Stimulated activated CD4-positive, alpha-beta T cell treated with anti-CD3 and anti-CD28 coated beads, Interleukin-12 subunit alpha, Interleukin-12 subunit beta, amount 100 ng/mL, for 4 hours (primary cell): ENCODE results near the gene CDC42BPG.
A peak's percentile ranks its signal among the peaks of the same experiment; 100 is the strongest.

Experiments
- DNase-seq: peaks from one replicate; pipeline ENCODE4 v3.0.0-alpha.2; 2020

Gene CDC42BPG

DNA sequence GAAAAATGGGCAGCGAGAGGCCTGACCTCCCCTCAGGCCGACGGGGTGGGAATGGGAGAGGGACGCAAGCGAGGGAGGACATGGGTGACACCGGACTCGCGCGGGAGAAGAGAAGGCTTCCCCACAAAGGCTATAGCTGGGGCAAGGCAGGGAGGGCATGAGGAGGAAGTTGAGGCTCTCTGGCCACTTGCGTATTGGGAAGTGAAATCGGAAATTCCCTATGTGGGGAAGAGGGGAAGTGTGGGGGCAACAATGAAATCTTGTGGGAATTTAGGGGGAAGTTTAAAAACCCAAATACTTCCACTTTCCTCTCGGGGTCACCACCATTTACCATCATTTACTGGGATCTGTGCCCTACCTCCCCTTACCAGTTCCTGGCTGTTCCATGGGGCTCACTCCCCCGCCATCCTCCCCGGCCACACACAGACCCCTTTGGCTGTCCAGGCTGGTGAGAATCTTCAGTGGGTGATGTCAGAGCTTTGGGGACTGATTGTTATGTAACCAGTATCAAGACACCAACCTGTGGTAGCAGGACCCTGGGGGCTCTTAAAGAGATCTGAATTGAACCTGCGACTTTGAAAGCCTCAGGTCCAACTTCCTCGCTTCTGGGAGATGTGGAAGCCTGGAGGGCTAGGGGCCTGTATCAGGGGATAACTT lies 34.9 kb upstream of the CDC42BPG start:
- no peak for DNase-seq

DNA sequence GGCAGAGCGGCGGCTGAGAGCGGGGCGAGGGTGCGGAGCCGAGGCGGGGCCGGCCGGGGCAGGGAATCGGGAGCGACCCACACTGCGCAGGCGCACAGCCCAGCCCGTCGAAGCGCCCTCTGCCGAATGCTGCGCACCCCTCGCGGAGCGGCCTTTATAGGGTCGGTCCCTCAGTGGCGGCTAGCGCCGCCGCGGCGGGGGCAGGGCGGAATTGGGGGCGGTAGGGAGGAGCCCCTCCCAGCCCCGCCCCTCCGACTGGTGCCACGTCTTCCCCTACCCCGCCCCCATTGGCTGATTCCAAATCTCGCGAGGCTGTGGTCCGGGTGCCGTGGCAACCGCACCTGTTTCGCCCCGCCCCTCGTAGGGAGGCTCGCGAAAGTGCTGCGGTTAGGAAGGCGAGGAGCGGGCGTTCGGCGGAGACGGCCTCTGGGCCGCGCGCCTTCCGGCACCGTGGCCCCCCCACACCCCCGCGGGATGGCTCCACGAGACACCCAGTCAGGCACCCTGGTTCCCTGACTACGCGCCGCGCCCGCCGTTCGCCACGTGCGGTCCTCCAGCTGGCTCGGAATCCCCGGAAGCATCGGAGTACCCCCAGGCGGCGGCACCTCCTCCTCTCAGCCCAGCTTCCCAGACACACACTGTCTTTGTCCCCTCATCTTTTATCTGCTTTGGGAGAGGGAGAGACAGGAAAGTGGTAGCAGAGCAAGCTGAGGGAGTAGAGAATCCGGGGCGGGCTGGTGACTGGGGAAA lies 34.2 kb upstream of the CDC42BPG start, which contains the start of gene EHD1:
TSS of gene EHD1 (minus strand) at position 128 of the 750 bp plus-strand sequence. CDS start 157 bp downstream, outside the sequence.
- DNase-seq, result peak; percentile 100

DNA sequence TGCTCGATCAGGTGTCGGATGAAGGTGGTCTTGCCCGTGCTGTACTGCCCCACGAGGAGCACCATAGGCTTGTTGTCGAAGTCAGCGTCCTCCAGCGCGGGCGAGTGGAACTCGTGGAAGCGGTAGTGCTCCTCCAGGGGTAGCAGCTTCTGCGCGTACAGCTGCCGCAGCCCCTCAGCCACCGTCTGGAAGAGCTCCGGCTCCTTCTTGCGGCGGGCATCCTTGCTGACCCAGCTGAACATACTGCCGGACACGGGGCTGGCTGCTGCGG lies 33.7 kb upstream of the CDC42BPG start:
- no peak for DNase-seq

DNA sequence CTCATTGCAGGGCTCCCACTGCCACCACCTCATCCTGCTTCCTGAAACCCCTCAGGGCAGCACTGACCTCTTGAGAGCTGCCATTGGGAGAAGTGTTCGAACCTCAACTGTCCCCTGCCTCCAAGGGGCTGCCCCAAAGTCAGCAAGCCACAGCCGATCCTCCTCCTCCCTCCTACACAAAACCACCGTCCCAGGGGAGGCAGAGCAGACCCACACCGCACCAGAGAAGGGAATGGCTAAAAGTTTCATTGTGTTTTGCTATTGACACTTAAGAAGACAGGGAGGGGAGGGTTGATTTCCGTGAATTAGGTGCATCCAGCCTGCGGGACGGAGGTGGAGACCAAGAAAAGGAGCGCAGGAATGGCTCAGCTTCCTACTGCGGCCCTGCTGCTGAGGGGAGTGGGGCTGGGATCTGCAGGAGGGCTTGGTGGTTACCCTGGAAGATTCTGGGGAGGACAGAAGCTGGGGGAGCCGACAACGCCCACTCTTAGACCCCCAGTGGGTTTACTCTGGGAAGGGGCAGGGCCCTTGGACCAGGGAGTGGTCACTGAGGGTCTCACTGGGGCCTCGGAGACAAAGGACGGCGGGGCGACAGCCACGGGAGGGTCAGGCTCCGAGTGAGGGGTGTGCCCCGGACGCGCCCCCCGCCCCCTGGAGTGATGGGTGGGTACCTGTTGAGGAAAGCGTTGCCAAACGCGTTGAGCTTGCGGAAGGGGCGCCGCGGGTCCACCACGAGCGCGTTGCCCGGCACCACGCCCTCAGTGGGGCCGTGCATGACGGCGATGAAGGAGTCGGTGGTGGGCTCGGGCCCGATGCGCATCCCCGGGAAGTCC lies 33.2 kb upstream of the CDC42BPG start:
- DNase-seq, result no peak

DNA sequence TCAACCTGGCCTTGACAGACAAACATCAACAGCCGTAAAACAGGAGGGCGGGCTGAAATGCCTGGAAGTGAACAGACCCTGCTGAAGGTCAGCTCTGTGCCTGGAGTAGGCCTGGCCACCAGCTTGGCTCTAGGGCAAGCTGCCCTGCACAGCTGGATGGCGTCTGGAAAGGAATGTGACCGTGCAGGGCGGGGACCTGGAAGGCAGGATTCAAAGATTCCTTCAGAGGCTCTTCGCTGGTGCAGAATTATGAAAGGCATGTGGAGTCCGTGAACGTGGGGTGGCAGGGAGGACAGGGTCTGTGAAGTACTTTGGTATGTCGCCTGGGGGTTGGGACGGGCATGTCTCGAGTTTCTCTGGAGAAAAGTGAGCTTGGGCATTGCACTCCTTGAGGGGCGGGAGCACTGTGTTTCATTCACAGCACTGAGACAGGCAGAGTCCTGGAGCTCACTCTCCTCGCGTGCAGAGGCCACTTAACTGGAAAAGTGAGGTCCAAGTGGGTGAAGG lies 32.4 kb upstream of the CDC42BPG start:
- no peak for DNase-seq

DNA sequence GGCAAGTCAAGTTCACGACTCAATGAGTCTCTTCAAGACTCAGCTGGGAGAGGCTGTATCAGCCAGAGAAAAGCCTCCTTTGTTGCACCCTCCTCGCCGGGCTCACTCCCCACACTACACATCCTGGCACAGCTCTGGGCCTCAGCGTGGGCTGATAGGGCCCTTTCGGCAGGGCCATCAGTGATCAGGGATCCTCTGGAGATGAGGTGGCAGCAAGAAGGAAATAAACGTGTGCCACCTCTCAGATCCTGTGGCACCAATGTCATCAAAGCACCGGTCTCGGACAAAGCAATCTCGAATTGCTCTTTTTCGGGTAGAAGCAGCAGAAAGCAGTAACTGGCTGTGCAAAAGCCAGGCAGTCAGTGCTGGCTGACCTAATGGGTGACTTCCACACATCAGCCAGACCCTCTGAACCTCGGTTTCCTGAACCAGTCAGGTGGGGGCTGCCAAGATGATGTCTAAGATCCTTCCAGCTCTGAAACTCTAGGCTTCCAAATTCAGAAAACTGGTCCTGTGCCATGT lies 31.8 kb upstream of the CDC42BPG start:
- DNase-seq, result no peak

DNA sequence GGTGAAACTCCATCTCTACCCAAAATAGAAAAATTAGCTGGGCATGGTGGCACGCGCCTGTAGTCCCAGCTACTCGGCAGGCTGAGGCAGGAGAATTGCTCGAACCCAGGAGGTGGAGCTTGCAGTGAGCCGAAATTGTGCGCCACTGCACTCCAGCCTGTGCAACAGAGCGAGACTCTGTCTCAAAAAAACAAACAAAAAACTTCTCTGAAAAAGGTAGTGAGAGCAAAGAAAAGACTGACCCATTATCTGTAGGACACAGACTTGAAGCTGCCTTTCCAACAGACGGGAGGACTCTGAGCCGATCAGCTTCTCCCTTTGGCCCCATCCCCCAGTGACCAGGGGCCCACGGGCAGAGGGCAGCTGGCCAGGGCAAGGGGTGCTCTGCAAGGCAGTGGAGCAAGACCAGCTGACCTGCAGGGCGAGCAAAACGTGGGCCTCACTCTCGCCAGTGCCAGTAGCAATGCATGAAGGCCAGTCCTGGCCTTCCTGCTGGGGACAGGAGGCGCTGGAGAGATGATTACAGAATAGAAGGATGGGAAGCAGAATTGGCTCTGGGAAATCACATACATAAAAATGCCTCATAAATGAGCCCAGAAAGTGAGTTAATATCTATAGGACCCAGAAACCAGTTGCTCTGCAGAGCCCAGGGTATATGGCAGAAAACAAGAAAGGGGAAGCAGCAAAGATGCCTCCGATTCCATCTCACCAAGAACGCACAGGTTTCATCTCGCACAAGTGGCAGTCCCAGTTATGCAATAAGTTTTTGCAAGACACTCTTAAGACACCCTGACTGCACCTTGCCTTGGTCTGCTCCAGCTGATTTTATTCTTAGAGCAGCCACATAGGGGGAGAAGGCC lies 31.1 kb upstream of the CDC42BPG start:
- no peak for DNase-seq

DNA sequence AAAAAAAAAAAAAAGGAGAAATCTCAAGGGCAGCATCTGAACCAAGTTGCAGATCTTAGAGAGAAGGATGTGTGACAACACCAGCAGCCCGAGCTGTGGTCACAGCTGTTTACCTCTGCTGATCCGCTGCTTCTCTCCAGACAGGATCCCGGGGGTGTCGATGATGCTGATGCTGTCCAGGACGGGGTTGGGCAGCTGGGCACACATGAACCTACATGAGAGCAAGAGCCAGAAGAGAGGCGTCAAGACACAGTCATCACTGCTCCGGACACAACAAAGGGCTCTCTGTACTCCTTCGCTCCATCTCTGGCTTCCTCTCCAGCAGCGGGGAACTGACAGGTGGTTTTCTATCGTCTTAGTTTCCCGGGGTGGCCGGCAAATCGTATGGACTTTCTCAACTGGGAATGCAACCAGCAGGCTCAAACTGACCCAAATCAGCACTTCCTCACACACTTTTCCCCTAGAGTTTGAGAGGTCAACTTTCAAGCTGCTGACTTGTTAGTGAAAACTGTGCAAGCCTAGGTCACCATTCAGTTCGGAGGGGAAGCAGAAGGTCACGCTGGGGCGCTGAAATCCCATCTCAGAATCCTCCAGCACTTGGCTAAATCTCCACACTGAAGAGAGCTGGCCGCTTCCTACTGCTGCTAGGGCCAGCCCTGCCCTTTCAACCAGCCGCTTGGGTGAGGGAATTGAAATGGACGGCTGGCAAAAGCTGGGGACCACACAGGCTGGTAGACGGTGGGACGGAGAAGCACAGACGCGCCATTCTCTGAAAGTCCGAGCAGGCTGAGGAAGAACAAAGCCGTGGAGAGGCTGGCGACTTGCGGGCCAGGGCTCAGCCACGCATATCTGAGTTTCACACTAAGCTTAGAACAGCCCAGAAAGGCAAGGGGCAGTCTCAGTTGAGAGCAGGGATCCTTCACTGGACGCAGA lies 30.1 kb upstream of the CDC42BPG start:
- no peak for DNase-seq

DNA sequence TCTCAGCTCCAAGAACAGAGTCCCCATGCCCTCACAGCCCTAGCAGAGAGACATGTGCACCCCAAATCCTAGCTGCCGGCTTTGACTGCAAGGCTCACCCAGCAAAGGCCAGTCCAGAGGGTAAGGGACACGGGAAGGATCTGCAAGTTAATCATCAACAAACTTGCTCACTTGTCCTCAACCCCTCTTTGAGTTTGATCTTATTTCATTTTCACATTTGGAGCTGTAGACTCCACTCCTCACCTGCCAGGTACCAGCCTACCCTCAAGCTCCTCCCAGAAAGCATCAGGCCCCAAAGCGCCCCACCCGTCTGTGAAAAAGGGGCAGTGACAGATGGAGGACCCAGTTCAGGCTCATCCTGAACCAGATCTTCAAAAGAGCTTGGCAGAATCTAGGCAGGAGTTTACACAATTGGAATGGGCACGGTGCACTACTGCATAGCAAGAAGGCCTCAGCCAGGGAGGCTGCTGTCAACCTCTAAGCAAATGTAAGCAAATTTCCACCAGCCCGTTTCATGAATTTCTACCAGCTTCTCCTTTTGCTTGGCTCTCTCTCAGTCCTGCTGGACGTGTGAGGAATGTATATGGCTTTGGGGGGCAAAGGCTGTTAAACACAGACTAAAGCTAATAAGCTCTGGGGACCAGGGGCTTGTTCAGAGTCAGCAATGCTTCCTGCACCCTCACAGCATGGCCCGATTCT lies 28.5 kb upstream of the CDC42BPG start:
- no peak for DNase-seq

DNA sequence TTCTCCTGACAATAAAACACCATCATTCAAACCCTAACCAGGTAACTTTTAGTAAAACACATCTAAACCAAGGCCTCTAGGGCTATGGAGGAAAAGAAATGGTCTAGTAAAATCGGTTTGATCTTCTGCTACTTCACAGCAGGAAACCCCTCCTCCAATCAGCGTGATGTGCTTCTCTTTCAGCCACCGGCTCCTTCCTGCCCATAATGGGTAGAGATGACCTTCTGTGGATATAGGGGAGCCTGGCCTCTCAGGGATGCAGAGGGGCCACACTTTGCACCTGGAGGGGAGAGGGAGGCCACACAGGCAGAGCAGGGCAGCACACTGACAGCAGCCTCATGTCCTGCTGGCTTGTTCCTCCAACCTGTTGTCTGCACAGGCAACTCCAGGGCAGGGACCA lies 27.0 kb upstream of the CDC42BPG start:
- no peak for DNase-seq

DNA sequence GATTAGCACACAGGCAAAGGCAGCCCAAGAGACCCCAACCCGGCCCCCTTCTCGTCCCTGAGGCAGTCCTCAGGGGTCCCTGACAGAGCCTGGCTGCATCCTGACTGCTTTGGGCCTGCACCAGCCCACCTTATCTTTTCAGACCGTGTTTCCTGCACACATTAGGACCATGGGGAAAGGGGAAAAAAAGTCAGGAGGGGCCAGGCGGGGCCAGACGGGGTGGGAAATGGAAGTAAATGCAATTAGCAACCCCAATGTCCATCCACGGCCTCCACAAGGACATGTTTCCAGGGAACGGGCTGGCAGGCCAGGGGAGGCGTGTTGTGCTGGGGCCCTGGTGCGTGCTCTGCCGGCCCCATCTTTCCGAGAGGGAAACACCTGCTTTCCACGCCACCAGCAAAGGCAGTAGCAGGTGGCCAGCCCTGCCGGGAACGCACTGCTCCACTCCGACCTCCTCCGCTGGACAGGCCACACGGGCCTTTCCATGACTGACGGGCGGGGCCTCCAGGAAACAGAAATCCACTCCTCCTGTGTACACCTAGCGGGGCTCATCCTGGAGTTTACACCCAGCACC lies 26.5 kb upstream of the CDC42BPG start:
- DNase-seq, result no peak

DNA sequence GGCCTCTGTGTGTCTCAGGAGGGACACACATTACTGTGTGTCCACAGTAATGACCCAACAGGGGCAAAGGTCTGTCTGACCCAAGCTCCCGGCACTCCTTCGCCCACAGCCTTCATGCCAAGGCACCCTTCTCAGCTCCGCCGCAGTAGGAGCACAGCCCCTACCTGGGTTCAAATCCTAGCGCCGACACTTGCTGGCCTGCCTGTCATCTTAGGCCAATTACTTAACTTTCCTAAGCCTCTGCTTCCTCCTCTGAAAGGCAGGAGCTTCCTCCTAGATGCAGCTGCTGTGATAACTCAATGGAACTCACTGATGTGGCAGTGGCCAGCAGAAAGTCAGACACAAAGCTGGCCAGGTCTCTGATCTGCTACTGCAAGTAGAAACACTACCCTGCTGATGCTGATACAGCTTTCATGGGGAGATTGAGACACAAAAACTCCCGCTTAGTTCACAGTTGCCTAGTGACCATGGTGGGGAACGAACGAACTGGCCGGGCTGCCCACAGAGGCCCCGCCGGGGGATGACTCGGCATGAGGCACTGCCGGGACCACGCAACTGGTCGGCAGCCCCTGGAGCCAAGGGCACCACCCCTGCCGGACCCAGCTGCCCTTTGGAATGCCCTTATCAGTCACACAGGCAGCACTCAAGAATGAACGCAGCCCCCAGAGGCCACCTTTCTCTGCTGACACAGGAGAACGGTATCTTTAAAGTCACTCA lies 25.9 kb upstream of the CDC42BPG start:
- no peak for DNase-seq

DNA sequence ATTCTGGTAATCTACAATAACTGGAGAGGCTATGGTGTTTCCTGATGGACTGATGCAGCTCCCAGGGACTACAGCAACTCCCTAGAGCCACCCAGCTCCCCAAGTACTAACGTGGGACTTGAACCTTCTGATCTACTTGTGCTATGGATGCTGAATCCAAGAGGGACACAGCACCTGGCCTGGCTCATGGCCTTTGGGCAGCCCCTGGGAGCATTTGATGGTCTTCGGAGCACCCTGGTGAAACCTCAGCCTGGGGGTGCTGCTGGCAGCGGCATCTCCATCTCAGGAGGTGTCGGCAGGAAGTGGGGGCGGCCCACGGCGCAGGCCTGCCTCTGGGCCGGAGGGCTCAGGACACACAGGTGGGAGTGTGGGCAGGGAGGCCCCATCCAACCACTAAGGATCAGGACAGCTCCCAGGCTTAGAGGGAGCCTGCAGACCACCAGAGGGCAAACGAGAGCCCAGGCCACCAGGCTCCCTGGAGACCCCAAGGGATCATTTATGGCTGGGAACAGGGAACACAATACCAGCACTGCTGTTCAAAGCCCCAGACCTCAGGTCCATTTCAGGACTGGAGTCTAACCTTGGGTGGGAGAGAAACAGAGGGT lies 25.2 kb upstream of the CDC42BPG start:
- no peak for DNase-seq

DNA sequence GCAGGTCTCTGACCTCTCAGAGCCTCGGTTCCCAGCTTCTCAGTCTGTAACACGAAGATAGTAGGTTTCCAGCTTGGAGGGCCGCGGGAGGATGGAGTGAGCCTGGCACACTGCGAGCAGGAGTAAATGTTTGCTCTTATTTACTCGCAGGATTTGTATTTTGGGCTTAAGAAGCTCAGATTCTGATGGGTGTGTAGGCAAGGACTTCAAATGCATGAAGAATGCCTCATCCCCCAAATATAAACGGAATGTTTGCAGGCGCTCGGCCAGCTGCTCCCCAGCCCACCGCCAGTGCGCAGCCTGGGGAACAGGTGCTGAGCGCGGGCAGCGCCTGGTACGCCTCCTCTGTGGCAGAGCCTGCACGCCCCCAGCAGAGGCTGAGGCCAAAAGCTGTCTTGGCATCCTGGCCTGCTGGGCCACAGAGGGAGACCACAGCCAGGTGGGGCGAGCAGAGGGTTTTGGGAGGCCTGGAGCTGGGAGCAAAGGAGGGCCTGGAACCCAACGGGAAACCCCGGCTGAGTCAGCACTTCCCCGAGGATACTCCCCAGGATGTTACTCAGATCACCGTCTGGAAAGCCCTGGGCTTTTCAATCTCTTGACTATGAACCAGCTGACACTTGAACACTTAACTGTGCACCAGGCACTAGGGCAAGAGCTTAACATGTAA lies 24.6 kb upstream of the CDC42BPG start:
- no peak for DNase-seq

DNA sequence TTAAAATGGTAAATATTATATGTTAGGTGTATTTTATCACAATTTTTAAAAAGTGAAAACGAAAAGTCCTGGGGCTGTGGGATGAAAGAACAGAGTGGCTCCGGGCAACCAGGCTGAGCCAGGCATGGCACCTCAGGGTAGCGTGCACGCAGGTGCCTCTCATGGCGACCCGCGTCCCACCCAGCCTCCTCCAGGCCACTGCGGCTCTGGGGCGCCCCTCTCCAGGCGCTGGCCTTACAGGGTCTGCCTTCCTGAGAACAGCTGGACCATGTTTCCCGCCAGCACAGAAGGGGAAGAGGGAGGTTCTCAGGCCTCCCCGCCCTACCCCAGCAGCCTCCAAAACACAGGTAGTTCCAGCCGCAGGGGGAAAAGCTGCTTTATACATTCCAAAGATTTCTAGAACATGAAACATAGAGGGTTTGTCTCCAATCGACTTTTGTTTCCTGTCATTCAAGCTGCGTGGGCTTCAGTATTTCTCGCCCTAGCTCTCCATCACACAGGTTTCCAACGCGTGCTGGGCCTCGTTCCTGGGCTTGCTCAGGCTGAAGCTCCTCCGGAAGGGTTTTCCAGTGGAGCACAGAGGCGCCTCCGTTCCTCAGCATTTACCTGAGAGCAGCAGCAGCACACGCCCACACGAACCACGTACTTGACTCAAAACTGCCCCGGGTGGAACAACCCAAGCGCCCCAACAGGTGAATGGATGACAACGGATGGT lies 23.5 kb upstream of the CDC42BPG start:
- no peak for DNase-seq

DNA sequence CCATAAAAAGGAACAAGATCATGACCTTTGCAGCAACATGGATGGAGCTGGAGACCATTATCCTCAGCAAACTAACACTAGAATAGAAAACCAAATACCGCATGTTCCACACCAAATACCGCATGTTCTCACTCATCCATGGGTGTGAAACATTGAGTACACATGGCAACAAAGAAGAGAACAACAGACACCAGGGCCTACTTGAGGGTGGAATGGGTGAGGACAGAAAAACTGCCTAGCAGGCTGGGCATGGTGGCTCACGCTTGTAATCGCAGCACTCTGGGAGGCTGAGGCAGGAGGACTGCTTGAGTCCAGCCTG lies 21.7 kb upstream of the CDC42BPG start:
- DNase-seq, result no peak

DNA sequence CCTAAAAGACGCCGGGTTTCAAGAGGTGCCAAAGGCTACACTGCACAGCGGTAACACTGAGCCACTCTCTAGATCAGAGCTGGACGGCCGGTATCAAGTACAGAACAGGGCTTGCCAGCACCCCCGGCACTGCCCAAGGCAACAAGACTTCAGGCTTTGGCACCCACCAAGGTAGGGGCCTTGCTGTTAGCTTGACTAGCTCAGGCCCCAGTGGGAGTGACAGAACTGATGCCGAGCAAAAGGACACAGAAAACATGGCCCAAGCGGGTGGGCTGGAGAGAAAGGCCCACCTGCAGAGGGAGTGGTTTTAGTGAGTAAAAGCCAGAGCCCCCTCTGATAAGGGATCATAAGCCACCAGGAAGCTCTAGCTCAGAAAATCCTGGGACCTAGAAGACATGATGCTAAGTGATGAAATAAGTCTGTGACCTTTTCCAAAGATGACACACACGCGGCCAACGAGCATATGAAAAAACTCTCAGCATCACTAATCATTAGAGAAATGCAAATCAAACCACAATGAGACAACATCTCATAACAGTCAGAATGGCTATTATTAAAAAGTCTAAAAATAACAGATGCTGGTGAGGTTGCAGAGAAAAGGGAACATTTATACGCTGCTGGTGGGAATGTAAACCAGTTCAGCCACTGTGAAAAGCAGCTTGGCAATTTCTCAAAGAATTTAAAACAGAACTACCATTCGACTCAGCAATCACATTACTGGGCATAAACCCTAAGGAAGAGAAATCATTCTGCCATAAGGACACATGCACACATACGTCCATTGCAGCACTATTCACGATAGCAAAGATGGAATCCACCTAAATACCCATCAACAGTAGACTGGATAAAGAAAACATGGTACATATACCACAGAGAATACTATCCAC lies 21.1 kb upstream of the CDC42BPG start:
- no peak for DNase-seq
